HG03439 (cell line): ENCODE data around the gene AFMID.
"Not testable (repeated sequence)": the region's sequence is repeated elsewhere in the genome, so short reads cannot be mapped to it uniquely, and the experiment has no call there.

Source experiments
- ATAC-seq: cut with Tn5 transposase; IDR thresholded peaks from one replicate; pipeline ENCODE4 v1.9.1; 2021; ENCODE audit warnings: mild to moderate bottlenecking, moderate library complexity; ENCODE audit not compliant: unreplicated experiment

Gene AFMID

DNA sequence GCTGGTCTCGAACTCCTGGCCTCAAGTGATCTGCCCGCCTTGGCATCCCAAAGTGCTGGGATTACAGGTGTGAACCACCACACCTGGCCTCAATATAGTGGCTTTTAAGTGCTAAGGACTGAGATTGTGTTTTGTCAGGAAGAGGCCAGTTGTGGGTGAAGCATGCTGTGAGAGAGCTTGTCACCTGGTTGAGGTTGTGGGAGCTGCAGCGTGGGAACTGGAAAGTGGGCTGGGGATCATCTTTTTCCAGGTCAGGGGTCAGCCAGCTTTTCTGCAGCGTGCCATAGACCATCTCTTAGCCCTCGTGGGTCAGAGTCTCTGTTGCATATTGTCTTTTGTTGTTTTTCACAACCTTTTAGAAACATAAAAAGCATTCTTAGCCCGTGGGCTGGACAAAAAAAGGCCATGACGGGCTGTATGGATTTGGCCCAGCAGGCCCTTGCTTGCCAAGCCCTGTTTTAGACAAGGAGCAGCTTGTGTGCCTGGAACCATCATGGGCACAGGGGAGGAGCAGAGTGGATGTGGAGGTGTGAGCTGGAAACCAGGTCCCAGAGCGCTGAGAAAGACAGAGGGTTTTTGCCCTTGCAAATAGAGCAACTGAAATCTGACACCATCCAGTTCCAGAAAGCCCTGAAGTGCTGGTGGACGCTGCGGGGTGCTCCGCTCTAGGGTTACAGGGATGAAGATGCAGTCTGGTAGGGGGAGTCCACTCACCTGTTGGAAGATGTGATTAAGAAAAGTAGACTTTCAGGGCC, 32.4 kb downstream of the AFMID start:
- ATAC-seq = no peak

DNA sequence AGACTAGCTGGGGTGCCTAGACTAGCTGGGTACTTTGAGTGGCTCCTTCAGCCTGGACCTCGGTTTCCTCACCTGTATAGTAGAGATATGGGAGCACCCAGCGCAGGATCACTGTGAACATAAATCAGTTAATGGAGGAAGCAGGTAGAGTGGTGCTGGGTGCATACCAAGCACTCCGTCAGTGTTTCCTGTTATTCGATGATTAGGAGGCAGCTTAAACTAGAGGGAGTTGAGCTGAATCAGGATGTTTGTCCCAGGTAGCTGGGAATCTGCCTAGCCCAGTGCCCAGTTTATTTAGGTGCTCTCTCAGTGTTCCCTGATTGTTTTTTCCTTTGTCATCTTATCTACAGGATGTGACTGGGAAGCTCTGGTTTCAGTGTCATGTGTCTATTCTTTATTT, 35.9 kb downstream of the AFMID start:
- ATAC-seq = no peak

DNA sequence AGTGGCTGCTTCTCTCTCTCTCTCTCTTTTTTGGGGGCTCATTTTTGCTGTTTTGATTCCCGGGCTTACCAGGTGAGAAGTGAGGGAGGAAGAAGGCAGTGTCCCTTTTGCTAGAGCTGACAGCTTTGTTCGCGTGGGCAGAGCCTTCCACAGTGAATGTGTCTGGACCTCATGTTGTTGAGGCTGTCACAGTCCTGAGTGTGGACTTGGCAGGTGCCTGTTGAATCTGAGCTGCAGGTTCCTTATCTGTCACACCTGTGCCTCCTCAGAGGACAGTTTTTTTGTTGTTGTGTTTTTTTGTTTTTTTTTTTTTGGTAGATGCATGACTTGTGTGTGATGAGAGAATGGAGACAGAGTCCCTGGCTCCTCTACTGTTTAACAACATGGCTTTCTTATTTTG, 36.6 kb downstream of the AFMID start:
- ATAC-seq = no peak

DNA sequence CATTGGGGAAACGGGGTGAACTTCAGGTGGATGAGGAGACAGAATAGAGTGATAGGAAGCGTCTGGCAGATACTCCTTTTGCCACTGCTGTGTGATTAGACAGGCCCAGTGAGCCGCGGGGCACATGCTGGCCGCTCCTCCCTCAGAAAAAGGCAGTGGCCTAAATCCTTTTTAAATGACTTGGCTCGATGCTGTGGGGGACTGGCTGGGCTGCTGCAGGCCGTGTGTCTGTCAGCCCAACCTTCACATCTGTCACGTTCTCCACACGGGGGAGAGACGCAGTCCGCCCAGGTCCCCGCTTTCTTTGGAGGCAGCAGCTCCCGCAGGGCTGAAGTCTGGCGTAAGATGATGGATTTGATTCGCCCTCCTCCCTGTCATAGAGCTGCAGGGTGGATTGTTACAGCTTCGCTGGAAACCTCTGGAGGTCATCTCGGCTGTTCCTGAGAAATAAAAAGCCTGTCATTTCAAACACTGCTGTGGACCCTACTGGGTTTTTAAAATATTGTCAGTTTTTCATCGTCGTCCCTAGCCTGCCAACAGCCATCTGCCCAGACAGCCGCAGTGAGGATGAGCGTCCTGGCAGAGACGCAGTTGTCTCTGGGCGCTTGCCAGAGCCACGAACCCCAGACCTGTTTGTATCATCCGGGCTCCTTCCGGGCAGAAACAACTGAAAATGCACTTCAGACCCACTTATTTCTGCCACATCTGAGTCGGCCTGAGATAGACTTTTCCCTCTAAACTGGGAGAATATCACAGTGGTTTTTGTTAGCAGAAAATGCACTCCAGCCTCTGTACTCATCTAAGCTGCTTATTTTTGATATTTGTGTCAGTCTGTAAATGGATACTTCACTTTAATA, 37.3 kb downstream of the AFMID start:
- ATAC-seq = no peak

DNA sequence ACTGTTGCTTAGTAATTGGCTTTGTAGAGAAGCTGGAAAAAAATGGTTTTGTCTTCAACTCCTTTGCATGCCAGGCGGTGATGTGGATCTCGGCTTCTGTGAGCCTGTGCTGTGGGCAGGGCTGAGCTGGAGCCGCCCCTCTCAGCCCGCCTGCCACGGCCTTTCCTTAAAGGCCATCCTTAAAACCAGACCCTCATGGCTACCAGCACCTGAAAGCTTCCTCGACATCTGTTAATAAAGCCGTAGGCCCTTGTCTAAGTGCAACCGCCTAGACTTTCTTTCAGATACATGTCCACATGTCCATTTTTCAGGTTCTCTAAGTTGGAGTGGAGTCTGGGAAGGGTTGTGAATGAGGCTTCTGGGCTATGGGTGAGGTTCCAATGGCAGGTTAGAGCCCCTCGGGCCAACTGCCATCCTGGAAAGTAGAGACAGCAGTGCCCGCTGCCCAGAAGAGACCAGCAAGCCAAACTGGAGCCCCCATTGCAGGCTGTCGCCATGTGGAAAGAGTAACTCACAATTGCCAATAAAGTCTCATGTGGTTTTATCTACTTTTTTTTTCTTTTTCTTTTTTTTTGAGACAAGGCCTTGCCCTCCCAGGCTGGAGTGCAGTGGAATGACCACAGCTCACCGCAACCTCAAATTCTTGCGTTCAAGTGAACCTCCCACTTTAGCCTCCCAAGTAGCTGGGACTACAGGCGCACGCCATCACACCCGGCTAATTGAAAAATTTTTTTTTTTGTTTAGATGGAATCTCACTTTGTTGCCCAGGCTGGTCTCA, 38.1 kb downstream of the AFMID start:
- no peak for ATAC-seq

DNA sequence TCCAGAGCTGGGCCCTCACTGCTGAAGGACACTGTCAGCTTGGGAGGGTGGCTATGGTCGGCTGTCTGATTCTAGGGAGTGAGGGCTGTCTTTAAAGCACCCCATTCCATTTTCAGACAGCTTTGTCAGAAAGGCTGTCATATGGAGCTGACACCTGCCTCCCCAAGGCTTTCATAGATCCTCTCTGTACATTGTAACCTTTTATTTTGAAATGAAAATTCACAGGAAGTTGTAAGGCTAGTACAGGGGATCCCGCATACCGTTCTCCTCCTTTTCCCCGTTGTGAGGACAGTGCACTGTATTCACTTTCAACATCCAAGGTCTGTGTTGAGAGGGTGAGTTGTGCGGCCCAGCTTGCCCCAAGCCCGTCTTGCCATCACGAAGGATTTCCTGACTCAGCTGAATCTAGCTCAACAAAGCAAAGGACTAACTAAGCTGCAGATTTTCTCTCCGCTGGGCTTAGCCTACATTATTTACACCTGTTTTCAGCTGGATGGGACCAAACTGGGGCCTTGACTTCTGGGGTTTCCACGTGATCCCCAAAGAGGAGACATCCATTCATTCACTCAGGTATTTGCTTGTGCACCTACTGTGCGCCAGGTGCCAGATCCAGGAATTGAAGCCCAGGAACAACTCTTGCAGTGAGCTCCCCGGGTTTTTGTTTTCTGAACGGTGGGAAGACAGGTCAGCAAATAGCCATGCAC, 39.0 kb downstream of the AFMID start:
- no peak for ATAC-seq

DNA sequence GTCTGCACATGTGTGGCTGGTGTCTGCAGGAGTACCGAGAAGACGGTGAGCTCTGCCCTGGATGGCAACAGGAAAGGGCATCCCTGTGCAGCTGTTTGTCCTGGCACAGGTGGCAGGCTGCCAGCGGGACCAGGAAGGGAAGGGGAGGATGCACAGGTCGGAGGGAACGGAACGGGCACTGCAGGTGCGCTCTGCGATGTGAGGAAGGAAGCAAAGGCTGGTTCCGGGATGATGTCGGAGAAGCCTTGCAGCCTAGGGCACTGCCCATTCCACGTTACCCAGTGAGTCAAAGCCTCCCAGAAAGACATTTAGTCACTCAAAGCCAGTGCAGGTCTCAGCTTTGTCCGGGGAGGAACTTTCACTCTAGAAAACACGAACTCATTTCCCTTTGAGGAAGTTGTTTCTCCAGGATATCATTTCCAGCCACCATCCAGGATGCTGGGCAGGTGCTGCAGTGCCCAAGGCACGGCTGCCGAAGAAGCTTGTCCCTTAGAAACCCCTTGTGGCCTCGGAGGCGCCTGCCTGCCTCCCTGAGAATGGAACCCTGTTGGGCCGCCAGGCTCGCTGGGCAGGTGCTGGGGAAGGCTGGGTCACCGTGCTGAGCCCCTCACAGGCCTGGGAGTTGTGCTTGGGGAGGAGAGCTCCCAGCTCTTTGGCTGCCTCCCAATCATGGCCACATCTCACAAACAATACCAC, 39.7 kb downstream of the AFMID start:
- no peak for ATAC-seq

DNA sequence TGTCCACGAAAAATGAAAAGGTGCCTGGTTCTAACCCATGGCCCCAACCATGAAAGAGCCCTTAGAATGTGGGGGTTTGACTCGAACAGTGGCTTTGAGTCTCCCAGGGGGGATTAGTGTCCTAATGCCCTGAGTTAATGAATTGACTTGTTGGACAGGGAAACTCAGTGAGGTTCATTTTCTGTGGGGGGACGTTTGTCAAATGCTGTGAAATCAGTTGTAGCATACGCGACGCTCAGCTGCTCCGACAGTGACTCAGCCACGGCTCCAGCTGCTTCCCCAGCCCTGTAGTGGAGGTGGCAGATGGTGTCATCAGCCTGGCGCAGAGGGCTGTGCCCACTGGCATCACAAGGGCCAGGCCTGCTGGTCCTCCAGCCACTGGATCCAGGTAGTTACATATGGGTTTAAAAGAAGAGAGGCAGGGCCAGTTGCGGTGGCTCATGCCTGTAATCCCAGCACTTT, 40.3 kb downstream of the AFMID start:
- ATAC-seq = no peak

DNA sequence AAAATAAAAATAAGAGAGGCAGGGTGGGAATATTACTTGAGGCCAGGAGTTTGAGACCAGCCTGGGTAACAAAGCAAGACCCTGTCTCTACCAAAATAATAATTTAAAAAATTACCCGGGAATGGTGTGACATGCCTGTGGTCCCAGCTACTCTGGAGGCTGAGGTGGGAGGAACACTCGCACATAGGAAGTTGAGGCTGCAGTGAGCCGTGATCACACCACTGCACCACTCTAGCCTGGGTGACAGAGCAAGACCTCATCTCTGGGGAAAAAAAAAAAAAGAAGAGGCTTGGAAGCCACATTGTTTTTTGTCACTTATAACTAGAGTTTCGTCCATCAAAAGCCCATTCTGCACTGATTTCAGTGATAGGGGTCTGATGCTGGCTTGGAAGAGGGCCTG, 41.0 kb downstream of the AFMID start:
- ATAC-seq = no peak

DNA sequence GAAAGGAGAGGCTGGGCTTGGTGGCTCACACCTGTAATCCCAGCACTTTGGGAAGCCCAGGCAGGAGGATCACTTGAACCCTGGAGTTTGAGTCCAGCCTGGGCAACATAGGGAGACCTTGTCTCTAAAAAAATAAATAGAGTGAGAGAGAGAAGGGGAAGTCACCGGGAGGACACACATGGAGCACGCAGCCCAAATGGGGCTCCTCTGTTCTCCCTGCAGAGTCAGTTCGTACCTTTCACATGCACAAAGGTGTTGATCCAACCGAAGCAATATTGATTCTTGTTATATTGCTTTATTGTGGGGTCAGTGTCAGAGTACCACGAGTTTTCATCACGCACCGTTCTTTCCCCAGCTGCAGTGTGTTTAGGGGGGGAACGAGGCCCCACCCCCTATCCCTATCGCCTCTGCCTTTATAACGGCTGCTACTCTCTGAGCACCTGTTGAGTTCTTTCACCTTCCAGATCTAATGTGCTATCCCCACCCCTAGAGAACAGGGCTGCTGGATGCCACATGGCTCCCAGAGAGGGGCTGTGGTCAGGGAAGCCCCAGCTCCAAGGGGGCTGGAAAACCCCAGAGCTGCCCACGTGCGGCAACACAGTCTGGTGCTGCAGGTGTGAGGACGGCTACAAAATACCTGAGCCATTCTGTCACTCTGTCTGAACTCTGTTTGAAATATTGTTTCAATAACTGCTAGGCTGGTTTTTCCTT, 43.2 kb downstream of the AFMID start:
- ATAC-seq = no peak

DNA sequence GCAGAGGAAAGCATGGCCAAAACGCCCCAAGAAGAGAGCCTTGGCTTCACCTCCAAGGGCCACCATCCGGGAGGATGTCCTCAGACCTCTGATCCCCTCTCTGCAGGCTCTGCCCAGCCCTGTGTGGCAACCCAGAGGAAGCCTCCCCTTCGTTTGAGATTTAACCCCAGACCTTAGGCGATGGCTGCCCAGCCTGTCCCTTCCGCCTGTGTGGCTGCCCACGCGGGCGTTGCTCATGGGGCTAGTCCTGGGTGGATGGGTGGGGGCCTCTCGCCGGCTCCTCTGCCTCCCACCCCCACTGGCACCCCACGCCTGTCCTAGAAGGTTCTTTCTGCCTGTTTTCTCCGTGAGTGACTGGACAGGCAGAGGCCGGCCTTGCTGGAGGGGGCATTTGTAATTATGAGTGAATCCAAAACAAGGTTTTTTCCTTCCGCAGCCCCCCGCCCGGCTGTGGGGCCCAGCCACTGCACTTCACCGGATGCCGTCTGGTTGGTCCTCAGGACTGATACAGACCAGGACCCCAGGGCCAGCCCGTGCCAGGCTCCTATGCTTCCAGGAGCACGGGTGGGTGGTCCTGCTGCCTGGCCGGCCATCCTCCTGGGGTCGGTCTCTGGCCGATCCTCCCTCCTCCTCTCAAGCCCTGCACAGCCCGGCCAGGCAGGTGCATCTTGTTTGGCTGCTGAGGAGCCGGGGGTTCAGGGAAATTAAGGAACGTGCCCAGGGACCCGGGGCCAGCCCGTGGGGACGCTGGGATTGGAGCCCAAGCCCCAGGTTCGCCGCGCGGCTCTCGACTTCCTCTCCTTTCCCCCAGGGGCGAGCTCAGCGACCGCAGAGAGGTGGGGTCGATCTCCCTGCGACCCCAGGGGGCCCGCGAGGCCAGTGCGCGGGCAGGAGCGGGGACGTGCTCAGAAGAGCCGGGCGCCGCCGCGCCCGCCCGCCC, 44.1 kb downstream of the AFMID start, which contains the start of gene TMEM235:
TMEM235 (plus strand) TSS at position 636 of the 940 bp plus-strand sequence. CDS start 393 bp downstream, outside the sequence.
- ATAC-seq = no peak

DNA sequence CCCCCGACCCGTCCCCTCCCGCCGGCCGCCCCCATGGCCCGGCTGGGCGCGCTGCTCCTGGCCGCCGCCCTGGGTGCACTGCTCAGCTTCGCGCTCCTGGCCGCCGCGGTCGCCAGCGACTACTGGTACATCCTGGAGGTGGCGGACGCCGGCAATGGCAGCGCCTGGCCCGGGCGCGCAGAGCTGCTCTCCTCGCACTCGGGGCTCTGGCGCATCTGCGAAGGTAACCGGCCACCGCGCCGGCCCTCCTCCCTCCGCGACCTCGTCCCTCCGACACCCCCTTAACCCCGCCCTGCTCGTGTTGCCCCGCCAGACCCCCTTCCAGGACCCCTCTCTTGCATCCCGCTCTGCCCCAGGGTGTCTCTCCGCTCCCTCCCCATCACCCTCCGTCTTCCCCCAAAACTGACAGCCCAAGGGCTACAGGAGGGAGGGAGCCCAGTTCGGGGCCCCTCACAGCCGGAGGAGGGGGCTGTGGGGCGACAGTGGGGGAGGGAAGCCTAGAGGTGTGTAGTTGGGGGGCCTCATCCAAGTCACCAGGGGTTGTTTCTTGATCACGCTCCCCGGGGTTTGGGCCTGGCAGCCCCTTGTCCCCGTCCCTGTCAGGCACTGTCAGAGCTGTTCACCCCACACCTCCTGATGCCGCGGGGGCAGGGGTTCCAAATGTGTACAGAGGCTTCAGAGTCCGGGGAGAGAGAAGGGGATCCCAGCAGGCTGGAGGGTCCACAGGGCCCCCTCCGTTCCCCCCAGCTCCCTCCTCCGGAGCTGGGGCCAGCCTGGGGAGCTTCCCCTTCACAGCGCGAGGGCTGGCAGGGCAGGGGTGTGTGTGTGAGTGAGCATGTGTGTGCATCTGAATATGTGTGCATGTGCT, 45.1 kb downstream of the AFMID start:
- no peak for ATAC-seq

DNA sequence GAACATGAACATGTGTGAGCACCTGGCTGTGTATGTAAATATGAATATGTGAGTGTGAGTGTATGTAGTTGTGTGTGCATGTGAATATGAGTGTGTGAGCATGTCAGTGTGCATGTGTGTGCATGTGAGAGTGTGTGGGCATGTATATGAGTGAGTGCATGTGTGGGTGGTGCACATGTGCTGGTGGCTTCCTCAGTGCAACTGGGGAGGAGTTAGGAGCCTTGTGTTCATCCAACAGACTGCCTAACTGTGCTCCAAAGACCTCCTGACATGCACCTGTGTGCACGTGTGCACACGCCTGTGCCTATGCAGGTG, 45.7 kb downstream of the AFMID start:
- ATAC-seq = no peak

DNA sequence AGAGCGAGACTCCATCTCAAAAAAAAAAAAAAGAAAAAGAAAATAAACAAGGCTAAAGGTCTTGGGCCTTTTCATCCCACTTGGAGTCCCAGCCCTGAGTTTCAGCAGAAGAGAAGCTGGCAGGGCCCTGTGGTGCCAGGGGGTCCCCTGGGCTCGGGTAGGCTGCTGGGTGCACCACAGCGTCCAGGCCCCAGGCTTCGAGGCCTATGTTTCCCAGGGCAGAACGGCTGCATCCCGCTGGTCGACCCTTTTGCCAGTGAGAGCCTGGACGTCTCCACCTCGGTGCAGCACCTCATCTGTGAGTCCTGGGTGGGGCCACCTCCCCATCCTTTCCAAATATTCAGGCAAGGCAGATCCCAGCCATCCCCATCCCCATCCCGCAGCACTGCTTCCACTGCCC, 46.5 kb downstream of the AFMID start:
- no peak for ATAC-seq

DNA sequence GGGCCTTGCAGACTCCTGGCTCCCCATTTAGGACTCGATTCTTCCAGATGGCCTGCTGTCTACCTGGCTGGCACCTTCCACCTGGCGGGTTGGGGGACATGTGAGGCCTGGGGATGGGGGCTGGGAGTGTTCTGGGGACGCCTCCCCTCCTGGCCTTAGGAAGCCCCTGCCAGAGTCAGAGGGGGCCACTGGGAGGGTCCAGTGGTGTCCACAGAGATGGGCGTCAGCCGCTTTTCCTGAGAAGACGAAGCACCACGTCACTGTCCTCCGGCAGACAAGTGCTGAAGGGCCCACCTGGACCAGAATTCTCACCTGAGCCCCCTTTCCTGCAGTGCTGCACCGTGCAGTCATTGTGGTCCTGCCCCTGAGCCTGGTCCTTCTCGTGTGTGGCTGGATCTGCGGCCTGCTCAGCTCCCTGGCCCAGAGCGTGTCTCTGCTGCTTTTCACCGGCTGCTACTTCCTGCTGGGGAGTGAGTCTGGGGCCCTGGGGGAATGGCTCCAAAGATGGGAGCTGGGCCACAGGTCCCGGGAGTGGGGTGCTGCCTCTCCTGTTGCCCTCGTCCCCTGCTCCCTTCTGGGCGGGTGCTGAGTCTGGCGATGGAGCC, 47.2 kb downstream of the AFMID start:
- ATAC-seq = no peak

DNA sequence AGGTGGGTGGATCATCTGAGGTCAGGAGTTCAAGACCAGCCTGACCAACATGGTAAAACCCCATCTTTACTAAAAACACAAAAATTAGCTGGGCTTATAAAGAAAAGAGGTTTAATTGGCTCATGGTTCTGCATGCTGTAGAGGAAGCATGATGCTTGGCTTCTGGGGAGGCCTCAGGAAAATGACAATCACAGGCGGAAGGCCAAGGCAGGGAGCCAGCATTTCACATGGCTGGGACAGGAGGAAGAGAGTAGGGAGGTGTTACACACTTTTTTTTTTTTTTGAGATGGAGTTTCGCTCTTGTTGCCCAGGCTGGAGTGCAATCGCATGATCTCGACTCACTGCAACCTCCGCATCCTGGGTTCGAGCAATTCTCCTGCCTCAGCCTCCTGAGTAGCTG, 47.9 kb downstream of the AFMID start:
- ATAC-seq = not testable (repeated sequence)

DNA sequence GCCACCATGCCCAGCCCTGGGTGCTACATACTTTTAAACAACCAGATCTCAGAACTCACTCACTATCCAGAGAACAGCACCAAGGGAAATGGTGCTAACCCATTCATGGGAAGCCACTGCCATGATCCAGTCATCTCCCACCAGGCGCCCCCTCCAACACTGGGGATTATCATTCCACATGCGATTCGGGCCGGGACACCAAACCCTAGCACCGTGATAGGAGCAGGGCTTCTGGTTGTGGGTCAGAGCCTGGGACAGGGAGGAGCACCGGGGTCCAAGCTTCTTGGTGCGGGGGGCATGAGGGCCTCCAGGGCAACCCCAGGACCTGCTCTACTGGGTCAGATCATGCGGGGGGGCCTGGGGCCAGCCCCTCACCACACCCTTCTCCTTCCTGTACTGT, 48.7 kb downstream of the AFMID start:
- ATAC-seq = no peak
